Kidney (tissue), 14 donors: ENCODE results near the gene ALDH3A2. TPM values are rescaled to one million over a fixed set of nuclear protein-coding genes. Genes with fewer than 3 reads are reported as not detected.
A peak's percentile ranks its signal among the peaks of the same experiment; 100 is the strongest.

ENCODE experiments used
- DNase-seq, 5 donors: peaks; one replicate each; pipeline ENCODE4 v3.0.0-alpha.2; 2013 to 2020
- FAIRE-seq: peaks from 2 replicates; lab custom pipeline; 2012; peaks lifted over from hg19 to GRCh38; lab: Jason Lieb, UNC
- H3K27ac ChIP-seq, 2 donors: one replicate each; pipeline ENCODE4 v1.7.0; 2013; ENCODE audit warnings: low read depth in 2 of 2, low read length in 2 of 2, inconsistent platforms in 1 of 2
- H3K27me3 ChIP-seq: one replicate; pipeline ENCODE4 v1.7.1; 2013; ENCODE audit warnings: low read length, inconsistent platforms; ENCODE audit not compliant: control insufficient read depth, insufficient read depth
- H3K36me3 ChIP-seq, 3 donors: one replicate each; pipeline versions ENCODE4 v1.7.0 to v1.7.1; 2013; ENCODE audit warnings: low read length in 3 of 3, control low read depth in 1 of 3, inconsistent platforms in 1 of 3; ENCODE audit not compliant: insufficient read depth in 3 of 3, control insufficient read depth in 2 of 3
- H3K4me1 ChIP-seq, 3 donors: one replicate each; pipeline versions ENCODE4 v1.7.0 to v1.7.1; 2013; ENCODE audit warnings: low read length in 3 of 3, inconsistent platforms in 1 of 3, low read depth in 1 of 3; ENCODE audit not compliant: control insufficient read depth in 2 of 3, insufficient read depth in 2 of 3
- H3K4me3 ChIP-seq, 3 donors: one replicate each; pipeline versions ENCODE4 v1.7.0 to v1.8.1; 2013; ENCODE audit warnings: low read length in 3 of 3, control low read depth in 1 of 3, inconsistent platforms in 1 of 3
- H3K9ac ChIP-seq, 3 donors: one replicate each; pipeline versions ENCODE4 v1.7.0 to v1.7.1; 2013; ENCODE audit warnings: low read length in 3 of 3, control low read depth in 1 of 3, inconsistent platforms in 1 of 3
- H3K9me3 ChIP-seq, 3 donors: one replicate each; pipeline versions ENCODE4 v1.7.0 to v1.7.1; 2013; ENCODE audit warnings: low read length in 3 of 3, control low read depth in 1 of 3, inconsistent platforms in 1 of 3; ENCODE audit not compliant: control insufficient read depth in 2 of 3, insufficient read depth in 1 of 3
- intact Hi-C: fragments of 100-400 bp; cut with DNase I; formaldehyde crosslinking; loops from one replicate; pipeline ENCODE4 v1.11.1; 2022
- polyA plus RNA-seq: library from polyadenylated mRNA; stranded (reverse); fragments of 350-450 nt; fragmentation: Illumina TruSeq; extraction: RNeasy Lipid Tissue Mini Kit (QIAGEN cat#74804); gene quantifications from one replicate; pipeline ENCODE4 v1.2.3, GENCODE V29; 2014; ENCODE audit warnings: low read depth, low replicate concordance; ENCODE audit not compliant: insufficient read depth
- total RNA-seq: library from RNA; stranded (reverse); fragmentation: NEBNext Ultra II Directional; extraction: Animal tissue kit (Norgen Biotek cat#: 25700); gene quantifications from one replicate; pipeline ENCODE4 v1.2.1, GENCODE V29; 2021
- TF ChIP-seq, protein P1 (sequence below): IDR thresholded peaks from 3 replicates; pipeline ENCODE4 v1.5.1; 2012; ENCODE audit warnings: mild to moderate bottlenecking, moderate library complexity, borderline replicate concordance; ENCODE audit not compliant: insufficient read depth; ENCODE audit errors: extremely low read depth
- donor health status: control.
- donor health status: control.
- donor health status: control.
- donor health status: control.
- donor health status: control.
- donor health status: DM: yes; HTN: yes; CAD: no.
- donor health status: Normal renal cell carcinoma (clear cell type).

Gene ALDH3A2
- total and polyA plus RNA-seq, 2 donors from 2014 or later, result 75.0 to 87.7 TPM

DNA sequence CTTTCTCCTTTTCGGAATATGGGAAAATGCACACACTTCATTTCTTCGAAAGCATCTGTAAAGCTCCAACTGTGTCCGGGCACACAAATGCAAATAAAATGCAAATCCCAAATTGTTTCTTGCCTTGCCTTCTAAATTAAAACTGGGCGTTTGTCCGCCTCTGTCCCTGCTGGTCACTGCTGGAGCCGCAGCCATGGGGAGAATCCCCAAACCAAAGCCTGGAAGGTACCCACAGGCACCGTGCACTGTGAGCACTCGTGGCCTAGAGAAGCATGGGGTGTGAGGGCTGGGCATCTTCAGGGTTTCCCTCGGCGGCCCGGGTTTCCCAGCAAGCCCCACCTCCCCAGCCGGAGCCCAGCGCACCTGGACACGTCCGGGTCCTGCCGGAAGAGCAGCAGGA lies 64.9 kb downstream of the ALDH3A2 start:
- Histone ChIP-seq H3K9ac (no peak overlapping the region), H3K27me3 (no peaks in the 10 kb centered on the region), H3K36me3 (no peaks in the 10 kb centered on the region), H3K9me3 (no peaks in the 10 kb centered on the region), H3K4me1 (peaks cover 0 to 21% (median 12%) of the 10 kb centered on the region in 3 donors), H3K27ac (no peak overlapping the region), H3K4me3 (peak overlapping the region in 1 of 3 donors; percentile 39)
- TF ChIP-seq, protein P1, sequence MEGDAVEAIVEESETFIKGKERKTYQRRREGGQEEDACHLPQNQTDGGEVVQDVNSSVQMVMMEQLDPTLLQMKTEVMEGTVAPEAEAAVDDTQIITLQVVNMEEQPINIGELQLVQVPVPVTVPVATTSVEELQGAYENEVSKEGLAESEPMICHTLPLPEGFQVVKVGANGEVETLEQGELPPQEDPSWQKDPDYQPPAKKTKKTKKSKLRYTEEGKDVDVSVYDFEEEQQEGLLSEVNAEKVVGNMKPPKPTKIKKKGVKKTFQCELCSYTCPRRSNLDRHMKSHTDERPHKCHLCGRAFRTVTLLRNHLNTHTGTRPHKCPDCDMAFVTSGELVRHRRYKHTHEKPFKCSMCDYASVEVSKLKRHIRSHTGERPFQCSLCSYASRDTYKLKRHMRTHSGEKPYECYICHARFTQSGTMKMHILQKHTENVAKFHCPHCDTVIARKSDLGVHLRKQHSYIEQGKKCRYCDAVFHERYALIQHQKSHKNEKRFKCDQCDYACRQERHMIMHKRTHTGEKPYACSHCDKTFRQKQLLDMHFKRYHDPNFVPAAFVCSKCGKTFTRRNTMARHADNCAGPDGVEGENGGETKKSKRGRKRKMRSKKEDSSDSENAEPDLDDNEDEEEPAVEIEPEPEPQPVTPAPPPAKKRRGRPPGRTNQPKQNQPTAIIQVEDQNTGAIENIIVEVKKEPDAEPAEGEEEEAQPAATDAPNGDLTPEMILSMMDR, result no peak
- DNase-seq, result no peak
- intact Hi-C loops, result no loop called here
- no peak for FAIRE-seq

DNA sequence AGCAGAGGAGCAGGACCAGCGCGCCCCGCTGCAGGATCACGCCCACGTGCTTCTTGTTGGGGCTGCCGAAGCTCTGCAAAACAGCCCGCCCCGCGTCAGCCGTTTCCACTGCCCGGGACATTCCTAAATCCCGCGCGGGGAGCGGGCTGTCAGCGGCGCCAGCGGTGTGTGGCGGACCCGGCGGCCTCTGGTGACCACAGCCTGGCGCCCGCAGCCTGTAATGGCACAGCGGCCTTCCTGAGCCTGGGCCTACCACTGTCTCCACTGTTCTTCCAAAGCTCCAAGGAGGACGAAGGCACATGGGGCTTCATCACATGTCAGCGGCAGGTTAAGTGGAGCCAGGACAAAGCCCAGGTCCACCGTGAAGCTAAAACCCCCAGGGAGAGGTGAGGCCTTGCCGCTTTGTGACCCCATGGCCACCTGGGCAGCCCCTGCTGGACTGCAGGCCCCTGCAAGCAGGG lies 65.4 kb downstream of the ALDH3A2 start:
- Histone ChIP-seq H3K36me3 (no peaks in the 10 kb centered on the region), H3K27ac (no peak overlapping the region), H3K27me3 (no peaks in the 10 kb centered on the region), H3K4me1 (peaks cover 0 to 21% (median 12%) of the 10 kb centered on the region in 3 donors), H3K4me3 (peak overlapping the region in 2 of 3 donors; percentile 39 to 51), H3K9me3 (no peaks in the 10 kb centered on the region), H3K9ac (no peak overlapping the region)
- intact Hi-C loops, result no loop called here
- TF ChIP-seq, protein P1, result no peak
- DNase-seq (no peak), FAIRE-seq (no peak)

DNA sequence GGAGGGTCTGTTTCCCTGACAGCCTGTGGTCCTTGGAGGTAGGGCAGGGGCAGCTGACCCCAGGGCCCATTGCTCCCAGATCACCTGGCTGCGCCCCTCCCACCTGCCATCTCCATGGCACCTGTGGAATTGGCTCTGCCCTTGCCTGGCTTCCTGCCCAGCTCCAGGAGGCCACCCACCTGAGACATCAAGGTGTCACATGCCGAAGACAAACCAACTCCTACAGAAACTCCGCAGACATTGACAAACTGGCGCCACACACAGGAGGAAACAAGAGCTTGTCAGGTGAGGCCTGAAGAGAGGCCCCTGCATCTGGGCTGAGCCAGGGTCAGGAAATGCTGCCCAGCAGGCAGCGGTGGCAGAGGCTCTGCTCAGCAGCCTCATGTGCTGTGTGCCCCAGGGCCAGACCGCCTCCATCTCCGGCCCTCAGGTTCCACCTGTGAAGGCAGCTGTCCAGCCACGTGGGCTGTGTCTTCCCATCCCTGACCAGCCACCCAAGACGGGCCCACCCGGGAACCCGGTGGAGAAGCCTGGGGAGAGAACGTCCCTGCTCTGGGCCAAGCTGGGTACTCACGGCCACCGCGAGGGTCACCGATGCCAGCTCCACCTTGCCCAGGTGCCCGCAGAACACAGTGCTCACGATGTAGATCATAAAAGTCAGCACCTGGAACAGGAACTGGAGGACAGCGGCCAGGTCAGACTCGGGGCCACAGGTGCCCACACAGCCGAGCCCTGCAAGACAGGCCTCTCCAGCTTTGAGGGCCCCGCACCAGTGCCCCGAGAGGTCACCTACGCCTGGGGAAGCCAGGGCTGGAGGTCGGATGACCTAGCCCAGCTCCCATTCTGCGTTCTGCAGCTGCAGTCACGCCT lies 66.2 kb downstream of the ALDH3A2 start:
- TF ChIP-seq, protein P1, result no peak
- FAIRE-seq (no peak), DNase-seq (peak in 1 of 5 donors; percentile 56)
- peak overlapping the region in 2 of 3 donors; percentile 50 to 51 for H3K4me3 ChIP-seq
- H3K36me3 ChIP-seq, result no peaks in the 10 kb centered on the region
- H3K27ac ChIP-seq, result peak overlapping the region; percentile 22 to 72
- intact Hi-C loops, result no loop called here
- no peaks in the 10 kb centered on the region for H3K27me3 ChIP-seq
- peaks cover 0 to 28% (median 19%) of the 10 kb centered on the region in 3 donors for H3K4me1 ChIP-seq
- peak overlapping the region in 1 of 3 donors; percentile 19 for H3K9ac ChIP-seq
- H3K9me3 ChIP-seq, result no peaks in the 10 kb centered on the region
